ENCODE measurements around the gene STAB2. TPM values are rescaled to one million over a fixed set of nuclear protein-coding genes. Genes with fewer than 3 reads are reported as not detected.

STAB2 gene
- total RNA-seq, 4 donors from 2014 or later = 0.27 to 6.5 (median 1.2) TPM

DNA sequence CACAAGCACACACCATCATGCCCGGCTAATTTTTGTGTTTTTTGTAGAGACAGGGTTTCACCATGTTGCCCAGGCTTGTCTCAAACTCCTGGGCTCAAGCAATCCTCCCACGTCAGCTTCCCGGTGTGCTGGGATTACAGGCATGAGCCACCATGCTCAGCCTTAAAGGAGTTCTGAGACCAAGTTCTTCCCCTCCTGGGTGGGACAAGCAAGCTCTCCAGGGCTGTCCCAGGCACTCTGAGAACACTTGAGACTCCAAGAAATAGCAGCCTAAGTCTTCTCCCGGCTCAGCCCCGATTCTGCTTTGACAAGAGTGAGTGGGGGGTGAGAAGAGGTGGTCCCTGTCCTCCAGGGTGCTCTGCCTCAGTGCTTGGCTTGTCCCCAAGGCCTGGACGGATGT, 86.4 kb downstream of the STAB2 start:
- H3K4me1 ChIP-seq = no peaks in the 10 kb centered on the region
- no peaks in the 10 kb centered on the region for H3K36me3 ChIP-seq
- no peaks in the 10 kb centered on the region for H3K27me3 ChIP-seq
- H3K4me3 ChIP-seq (replicated peaks in 1 of 3) = no peak overlapping the region
- intact Hi-C loops (cut with DNase I) = no loop called here
- WGBS, 2 donors = 49 to 58% methylated on average over 5 to 6 of the region's 6 CpGs
- TF ChIP-seq, protein P1, sequence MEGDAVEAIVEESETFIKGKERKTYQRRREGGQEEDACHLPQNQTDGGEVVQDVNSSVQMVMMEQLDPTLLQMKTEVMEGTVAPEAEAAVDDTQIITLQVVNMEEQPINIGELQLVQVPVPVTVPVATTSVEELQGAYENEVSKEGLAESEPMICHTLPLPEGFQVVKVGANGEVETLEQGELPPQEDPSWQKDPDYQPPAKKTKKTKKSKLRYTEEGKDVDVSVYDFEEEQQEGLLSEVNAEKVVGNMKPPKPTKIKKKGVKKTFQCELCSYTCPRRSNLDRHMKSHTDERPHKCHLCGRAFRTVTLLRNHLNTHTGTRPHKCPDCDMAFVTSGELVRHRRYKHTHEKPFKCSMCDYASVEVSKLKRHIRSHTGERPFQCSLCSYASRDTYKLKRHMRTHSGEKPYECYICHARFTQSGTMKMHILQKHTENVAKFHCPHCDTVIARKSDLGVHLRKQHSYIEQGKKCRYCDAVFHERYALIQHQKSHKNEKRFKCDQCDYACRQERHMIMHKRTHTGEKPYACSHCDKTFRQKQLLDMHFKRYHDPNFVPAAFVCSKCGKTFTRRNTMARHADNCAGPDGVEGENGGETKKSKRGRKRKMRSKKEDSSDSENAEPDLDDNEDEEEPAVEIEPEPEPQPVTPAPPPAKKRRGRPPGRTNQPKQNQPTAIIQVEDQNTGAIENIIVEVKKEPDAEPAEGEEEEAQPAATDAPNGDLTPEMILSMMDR (IDR thresholded peaks at IDR 0.05) = no peak
- TF ChIP-seq POLR2A (IDR thresholded peaks at IDR 0.05) = no peak
- no peak overlapping the region for H3K27ac ChIP-seq
- no peak for DNase-seq
- H3K9me3 ChIP-seq = no peaks in the 10 kb centered on the region

GRCh38 chr12:103673891-103674375, 86.9 kb downstream of the STAB2 start:
- Histone ChIP-seq H3K4me1 (no peaks in the 10 kb centered on the region), H3K27ac (no peak overlapping the region), H3K36me3 (no peaks in the 10 kb centered on the region), H3K27me3 (no peaks in the 10 kb centered on the region), H3K9me3 (no peaks in the 10 kb centered on the region), H3K4me3 (replicated peaks in 1 of 3) (no peak overlapping the region)
- 60 to 86% methylated on average over 1 to 10 of the region's 10 CpGs for WGBS, 2 donors
- intact Hi-C loops (cut with DNase I) = no loop called here
- DNase-seq = no peak
- TF ChIP-seq POLR2A (IDR thresholded peaks at IDR 0.05) = no peak
- TF ChIP-seq, protein P1 (IDR thresholded peaks at IDR 0.05) = no peak

GRCh38 chr12:103676893-103677292, 89.8 kb downstream of the STAB2 start:
- Histone ChIP-seq H3K9me3 (no peaks in the 10 kb centered on the region), H3K27ac (no peak overlapping the region), H3K36me3 (no peaks in the 10 kb centered on the region), H3K27me3 (no peaks in the 10 kb centered on the region), H3K4me3 (replicated peaks in 1 of 3) (no peak overlapping the region), H3K4me1 (no peaks in the 10 kb centered on the region)
- WGBS, 2 donors = 70 to 72% methylated on average over 3 of the region's 3 CpGs
- TF ChIP-seq, protein P1 (IDR thresholded peaks at IDR 0.05) = no peak
- TF ChIP-seq POLR2A (IDR thresholded peaks at IDR 0.05) = no peak
- no peak for DNase-seq
- intact Hi-C loops (cut with DNase I) = no loop called here

DNA sequence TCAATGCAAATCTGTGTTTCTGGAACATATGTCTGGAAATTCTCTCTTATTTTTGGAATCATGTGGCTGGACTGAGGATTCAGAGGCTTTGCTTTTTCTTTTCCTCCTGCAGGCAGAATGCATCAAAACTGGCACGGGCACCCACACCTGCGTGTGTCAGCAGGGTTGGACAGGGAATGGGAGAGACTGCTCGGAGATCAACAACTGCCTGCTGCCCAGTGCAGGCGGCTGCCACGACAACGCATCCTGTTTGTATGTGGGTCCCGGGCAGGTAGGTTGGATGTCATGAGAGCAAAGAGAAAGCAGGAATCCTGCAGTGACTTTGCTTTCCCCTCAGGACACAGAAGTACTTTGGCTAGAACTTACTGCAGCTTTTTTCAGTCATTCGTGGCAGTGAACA, 90.3 kb downstream of the STAB2 start:
- Histone ChIP-seq H3K9me3 (no peaks in the 10 kb centered on the region), H3K27ac (no peak overlapping the region), H3K4me1 (no peaks in the 10 kb centered on the region), H3K36me3 (no peaks in the 10 kb centered on the region), H3K4me3 (replicated peaks in 1 of 3) (no peak overlapping the region), H3K27me3 (no peaks in the 10 kb centered on the region)
- peak in 1 of 2 donors; percentile 5 for DNase-seq
- WGBS, 2 donors = 67 to 72% methylated on average over 8 of the region's 8 CpGs
- no peak for TF ChIP-seq POLR2A (IDR thresholded peaks at IDR 0.05)
- TF ChIP-seq, protein P1 (IDR thresholded peaks at IDR 0.05) = no peak
- intact Hi-C loops (cut with DNase I) = no loop called here

DNA sequence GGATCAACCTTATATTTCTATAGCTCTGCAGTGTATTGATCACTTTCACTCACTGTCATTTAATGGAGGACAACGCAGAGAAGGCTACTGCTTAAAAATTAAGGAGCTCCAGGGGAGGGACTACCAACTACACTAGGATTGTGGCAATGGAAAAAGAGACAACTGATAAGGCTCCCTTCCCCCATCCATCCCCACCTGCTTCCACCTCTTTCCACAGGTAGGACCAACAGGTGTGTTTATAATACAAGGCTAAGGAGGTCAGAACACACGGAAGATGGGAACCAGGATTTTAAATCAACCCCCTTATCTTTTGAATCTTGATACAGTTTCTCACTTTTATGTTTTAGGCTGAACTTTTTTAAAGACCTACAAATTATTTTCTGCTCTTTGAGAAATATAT, 90.8 kb downstream of the STAB2 start:
- no peaks in the 10 kb centered on the region for H3K4me1 ChIP-seq
- H3K4me3 ChIP-seq (replicated peaks in 1 of 3) = no peak overlapping the region
- TF ChIP-seq POLR2A (IDR thresholded peaks at IDR 0.05) = no peak
- TF ChIP-seq, protein P1 (IDR thresholded peaks at IDR 0.05) = no peak
- no peaks in the 10 kb centered on the region for H3K36me3 ChIP-seq
- no peak overlapping the region for H3K27ac ChIP-seq
- no peak for DNase-seq
- intact Hi-C loops (cut with DNase I) = no loop called here
- no peaks in the 10 kb centered on the region for H3K27me3 ChIP-seq
- WGBS, 2 donors = 86 to 93% methylated on average over 2 of the region's 2 CpGs
- no peaks in the 10 kb centered on the region for H3K9me3 ChIP-seq

Measured in thyroid gland (tissue), 4 donors.